GM12873 (cell line): Measurements from ENCODE around the gene CLDN9.

Experiments used
- CTCF ChIP-seq: IDR thresholded peaks from 2 replicates; pipeline ENCODE4 v1.5.1; 2012; ENCODE audit warnings: low read depth, mild to moderate bottlenecking, moderate library complexity, low read length, control low read depth; ENCODE audit not compliant: insufficient read depth; ENCODE audit errors: missing control alignments

The CLDN9 gene

GRCh38 chr16:3045758-3046640 lies 33.3 kb downstream of the CLDN9 start, which contains the start of gene MMP25:
MMP25 (plus strand) TSS chr16:3046561; CDS start chr16:3046918, 357 bp downstream.
- no peak for TF ChIP-seq CTCF

- no peak for TF ChIP-seq CTCF
These were observed 34.1 kb downstream of the CLDN9 start for GRCh38 chr16:3046641-3047386.

GRCh38 chr16:3047387-3047720 lies 34.6 kb downstream of the CLDN9 start:
- no peak for TF ChIP-seq CTCF

- no peak for TF ChIP-seq CTCF
These were observed 37.3 kb downstream of the CLDN9 start for GRCh38 chr16:3049921-3050481.

GRCh38 chr16:3050487-3050886 lies 37.8 kb downstream of the CLDN9 start:
- TF ChIP-seq CTCF = no peak

GRCh38 chr16:3051009-3051408 lies 38.3 kb downstream of the CLDN9 start:
- no peak for TF ChIP-seq CTCF

GRCh38 chr16:3051494-3051893 lies 38.8 kb downstream of the CLDN9 start:
- no peak for TF ChIP-seq CTCF
